GM21381 (cell line): Measurements from ENCODE around the gene EXOC6B.
A peak's percentile ranks its signal among the peaks of the same experiment; 100 is the strongest.

Source experiments
- ATAC-seq: cut with Tn5 transposase; IDR thresholded peaks from one replicate; pipeline ENCODE4 v1.9.1; 2021; ENCODE audit warnings: mild to moderate bottlenecking, moderate library complexity; ENCODE audit not compliant: unreplicated experiment

EXOC6B gene

GRCh38 chr2:72150861-72151356 lies 674.9 kb downstream of the EXOC6B start:
- no peak for ATAC-seq

- peak; percentile 70 for ATAC-seq
Observed at GRCh38 chr2:72150157-72150860, 675.5 kb downstream of the EXOC6B start.

GRCh38 chr2:72149556-72150156 lies 676.2 kb downstream of the EXOC6B start:
- ATAC-seq = no peak

GRCh38 chr2:72148837-72149555 lies 676.8 kb downstream of the EXOC6B start:
- no peak for ATAC-seq

GRCh38 chr2:72148003-72148836 lies 677.6 kb downstream of the EXOC6B start:
- no peak for ATAC-seq

- ATAC-seq = no peak
Observed at GRCh38 chr2:72147303-72147971, 678.4 kb downstream of the EXOC6B start, which contains the start of gene CYP26B1. Gene CYP26B1, minus strand, starts transcription at chr2:72147862. Its CDS starts 28 bp downstream, at chr2:72147834.

GRCh38 chr2:72146347-72147302 lies 679.2 kb downstream of the EXOC6B start:
- no peak for ATAC-seq

GRCh38 chr2:72145658-72146329 lies 680.0 kb downstream of the EXOC6B start:
- ATAC-seq = no peak

- no peak for ATAC-seq
Observed at GRCh38 chr2:72145289-72145657, 680.6 kb downstream of the EXOC6B start.

GRCh38 chr2:72144632-72145288 lies 681.1 kb downstream of the EXOC6B start:
- no peak for ATAC-seq

- no peak for ATAC-seq
Observed at GRCh38 chr2:72144274-72144631, 681.6 kb downstream of the EXOC6B start.

GRCh38 chr2:72143441-72144273 lies 682.2 kb downstream of the EXOC6B start:
- ATAC-seq = no peak

- no peak for ATAC-seq
Observed at GRCh38 chr2:72142570-72143440, 683.0 kb downstream of the EXOC6B start.

GRCh38 chr2:72141881-72142451 lies 683.9 kb downstream of the EXOC6B start:
- ATAC-seq = no peak

GRCh38 chr2:72141032-72141645 lies 684.7 kb downstream of the EXOC6B start:
- ATAC-seq = no peak

GRCh38 chr2:72140621-72140960 lies 685.2 kb downstream of the EXOC6B start:
- ATAC-seq = no peak
